ENCODE measurements around the gene DDRGK1. TPM values are rescaled to one million over a fixed set of nuclear protein-coding genes. Genes with fewer than 3 reads are reported as not detected.

The DDRGK1 gene
- total and polyA plus RNA-seq, 8 donors: 2.3 to 108 (median 52.4) TPM

GRCh38 chr20:3238616-3239025 is 34.1 kb upstream of the DDRGK1 start:
- H3K27me3 ChIP-seq: peaks cover 0 to 87% (median 38%) of the 10 kb centered on the region in 3 donors
- H3K4me1 ChIP-seq: peaks cover 13 to 37% (median 28%) of the 10 kb centered on the region in 4 donors
- intact Hi-C loops (cut with DNase I; ENCODE audit: low total_unique reads): no loop called here
- H3K27ac ChIP-seq: peak overlapping the region in 1 of 5 donors; percentile 66
- no peak for TF ChIP-seq POLR2AphosphoS5 (IDR thresholded peaks at IDR 0.05)
- no peak for TF ChIP-seq POLR2A (IDR thresholded peaks at IDR 0.05)
- no peak for TF ChIP-seq CTCF (IDR thresholded peaks at IDR 0.05)
- no peak for TF ChIP-seq EP300 (IDR thresholded peaks at IDR 0.05)
- no peaks in the 10 kb centered on the region for H3K9me3 ChIP-seq
- peak; percentile 34 to 67 for DNase-seq
- WGBS, 5 donors: 0 to 1% (median 0%) methylated on average over 1 to 48 of the region's 48 CpGs
- peak overlapping the region; percentile 67 to 92 (median 81) for H3K4me3 ChIP-seq
- H3K36me3 ChIP-seq: no peaks in the 10 kb centered on the region

- intact Hi-C loops (cut with DNase I; ENCODE audit: low total_unique reads): no loop called here
- DNase-seq: peak in 1 of 2 donors; percentile 38
- WGBS, 5 donors: 4 to 12% (median 6%) methylated on average over 31 to 59 of the region's 59 CpGs
- peaks cover 0 to 82% (median 38%) of the 10 kb centered on the region in 3 donors for H3K27me3 ChIP-seq
- TF ChIP-seq EP300 (IDR thresholded peaks at IDR 0.05): no peak
- no peaks in the 10 kb centered on the region for H3K36me3 ChIP-seq
- no peak overlapping the region for H3K27ac ChIP-seq
- H3K9me3 ChIP-seq: no peaks in the 10 kb centered on the region
- H3K4me1 ChIP-seq: peaks cover 13 to 37% (median 28%) of the 10 kb centered on the region in 4 donors
- H3K4me3 ChIP-seq: peak overlapping the region; percentile 67 to 92 (median 81)
Measured at GRCh38 chr20:3237958-3238615, 33.6 kb upstream of the DDRGK1 start.

GRCh38 chr20:3237011-3237957 is 32.8 kb upstream of the DDRGK1 start:
- Histone ChIP-seq H3K9me3 (no peaks in the 10 kb centered on the region), H3K4me1 (peaks cover 13 to 37% (median 28%) of the 10 kb centered on the region in 4 donors), H3K27me3 (peaks cover 0 to 78% (median 38%) of the 10 kb centered on the region in 3 donors), H3K27ac (no peak overlapping the region), H3K4me3 (peak overlapping the region in 2 of 4 donors; percentile 82 to 92), H3K36me3 (no peaks in the 10 kb centered on the region)
- TF ChIP-seq CTCF (IDR thresholded peaks at IDR 0.05) (no peak), POLR2AphosphoS5 (IDR thresholded peaks at IDR 0.05) (no peak), EP300 (IDR thresholded peaks at IDR 0.05) (no peak), POLR2A (IDR thresholded peaks at IDR 0.05) (no peak)
- intact Hi-C loops (cut with DNase I; ENCODE audit: low total_unique reads): no loop called here
- no peak for DNase-seq
- 61 to 77% (median 66%) methylated on average over 21 to 25 of the region's 25 CpGs for WGBS, 5 donors

GRCh38 chr20:3235666-3236324 is 31.3 kb upstream of the DDRGK1 start:
- Histone ChIP-seq H3K4me1 (peaks cover 13 to 37% (median 28%) of the 10 kb centered on the region in 4 donors), H3K9me3 (no peaks in the 10 kb centered on the region), H3K27me3 (peaks cover 0 to 66% (median 38%) of the 10 kb centered on the region in 3 donors), H3K27ac (no peak overlapping the region), H3K4me3 (no peak overlapping the region), H3K36me3 (no peaks in the 10 kb centered on the region)
- WGBS, 5 donors: 59 to 83% (median 73%) methylated on average over 4 of the region's 4 CpGs
- intact Hi-C loops (cut with DNase I; ENCODE audit: low total_unique reads): no loop called here
- no peak for DNase-seq
- no peak for TF ChIP-seq EP300 (IDR thresholded peaks at IDR 0.05)
- no peak for TF ChIP-seq POLR2A (IDR thresholded peaks at IDR 0.05)
- TF ChIP-seq CTCF (IDR thresholded peaks at IDR 0.05): no peak
- no peak for TF ChIP-seq POLR2AphosphoS5 (IDR thresholded peaks at IDR 0.05)
